Chondrocyte (in vitro differentiated cells): ENCODE data around the gene IFNLR1. TPM values are rescaled to one million over a fixed set of nuclear protein-coding genes. Genes with fewer than 3 reads are reported as not detected.

Source experiments
- DNase-seq: peaks from one replicate; pipeline ENCODE4 v3.0.0; 2021; ENCODE audit warnings: mixed read lengths, low spot score
- H3K27ac Mint-ChIP-seq: one replicate; pipeline ENCODE4 v1.8.0; 2021; ENCODE audit warnings: mild to moderate bottlenecking, moderate library complexity, mixed read lengths; ENCODE audit not compliant: unreplicated experiment
- H3K27me3 Mint-ChIP-seq: 2 replicates; pipeline ENCODE4 v1.8.0; 2021; ENCODE audit warnings: low read depth, mixed read lengths
- H3K36me3 Mint-ChIP-seq: 2 replicates; pipeline ENCODE4 v1.8.0; 2021; ENCODE audit warnings: low read depth, mixed read lengths
- H3K4me1 Mint-ChIP-seq: 2 replicates; pipeline ENCODE4 v1.8.0; 2021; ENCODE audit warnings: low read depth, mild to moderate bottlenecking, mixed read lengths
- H3K4me3 Mint-ChIP-seq: one replicate; pipeline ENCODE4 v1.8.0; 2021; ENCODE audit warnings: mild to moderate bottlenecking, moderate library complexity, mixed read lengths; ENCODE audit not compliant: unreplicated experiment
- H3K9me3 Mint-ChIP-seq: 2 replicates; pipeline ENCODE4 v1.8.0; 2021; ENCODE audit warnings: low read depth, mixed read lengths
- total RNA-seq: library from RNA; stranded (reverse); gene quantifications from 3 replicates; pipeline ENCODE4 v1.2.1, GENCODE V29; 2021
- TF ChIP-seq, protein P1 (sequence below): fragments of 200-600 bp; sonication (generic); IDR thresholded peaks from 2 replicates; pipeline ENCODE4 v1.5.0; 2021; ENCODE audit warnings: antibody characterized with exemption, mild to moderate bottlenecking, moderate library complexity

IFNLR1 gene
- total RNA-seq, 1 donor from 2014 or later, result 0.12 TPM

DNA sequence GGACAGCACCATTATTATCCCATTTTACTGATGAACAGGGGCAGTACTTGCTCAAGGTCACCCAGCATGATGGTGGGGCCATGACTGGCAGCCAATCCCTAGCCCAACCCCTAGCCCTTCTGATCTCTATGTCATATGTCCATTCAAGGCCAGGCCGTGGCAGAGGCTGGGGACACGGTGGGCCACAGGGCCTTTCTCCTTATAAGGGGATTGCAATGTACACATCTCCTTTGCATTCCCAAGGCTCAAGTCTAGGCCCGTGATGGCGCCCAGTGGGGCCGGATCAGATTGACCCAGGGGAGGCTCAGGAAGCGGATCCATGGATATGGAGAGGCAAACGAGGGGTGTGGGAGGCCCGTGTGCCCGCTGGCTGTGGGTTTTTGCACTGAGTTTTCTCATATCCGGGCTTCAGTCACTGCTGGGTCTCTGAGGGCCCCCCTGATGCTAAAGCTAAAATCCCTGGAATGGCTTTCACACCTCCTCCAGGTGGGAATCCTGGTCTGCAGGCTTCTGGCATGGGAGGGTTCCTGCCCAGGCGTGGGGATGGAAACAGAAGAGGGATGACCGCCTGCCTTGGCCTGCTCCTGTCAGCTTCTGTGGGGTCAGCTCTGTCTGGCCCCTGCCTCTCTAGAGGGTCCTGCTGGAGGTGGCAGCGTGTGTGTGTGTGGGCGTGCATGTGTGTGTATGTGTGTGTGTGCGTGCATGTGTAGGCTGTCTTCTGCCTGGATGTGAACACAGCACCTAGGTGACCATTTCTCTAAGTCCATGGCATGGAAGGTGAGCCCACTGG lies 77.2 kb downstream of the IFNLR1 start:
- TF ChIP-seq, protein P1, sequence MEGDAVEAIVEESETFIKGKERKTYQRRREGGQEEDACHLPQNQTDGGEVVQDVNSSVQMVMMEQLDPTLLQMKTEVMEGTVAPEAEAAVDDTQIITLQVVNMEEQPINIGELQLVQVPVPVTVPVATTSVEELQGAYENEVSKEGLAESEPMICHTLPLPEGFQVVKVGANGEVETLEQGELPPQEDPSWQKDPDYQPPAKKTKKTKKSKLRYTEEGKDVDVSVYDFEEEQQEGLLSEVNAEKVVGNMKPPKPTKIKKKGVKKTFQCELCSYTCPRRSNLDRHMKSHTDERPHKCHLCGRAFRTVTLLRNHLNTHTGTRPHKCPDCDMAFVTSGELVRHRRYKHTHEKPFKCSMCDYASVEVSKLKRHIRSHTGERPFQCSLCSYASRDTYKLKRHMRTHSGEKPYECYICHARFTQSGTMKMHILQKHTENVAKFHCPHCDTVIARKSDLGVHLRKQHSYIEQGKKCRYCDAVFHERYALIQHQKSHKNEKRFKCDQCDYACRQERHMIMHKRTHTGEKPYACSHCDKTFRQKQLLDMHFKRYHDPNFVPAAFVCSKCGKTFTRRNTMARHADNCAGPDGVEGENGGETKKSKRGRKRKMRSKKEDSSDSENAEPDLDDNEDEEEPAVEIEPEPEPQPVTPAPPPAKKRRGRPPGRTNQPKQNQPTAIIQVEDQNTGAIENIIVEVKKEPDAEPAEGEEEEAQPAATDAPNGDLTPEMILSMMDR, result no peak
- Mint-ChIP-seq H3K4me1 (peaks cover 46% of the 10 kb centered on the region), H3K27ac (no peak overlapping the region), H3K9me3 (no peaks in the 10 kb centered on the region), H3K36me3 (no peaks in the 10 kb centered on the region), H3K27me3 (no peaks in the 10 kb centered on the region), H3K4me3 (no peak overlapping the region)
- no peak for DNase-seq

DNA sequence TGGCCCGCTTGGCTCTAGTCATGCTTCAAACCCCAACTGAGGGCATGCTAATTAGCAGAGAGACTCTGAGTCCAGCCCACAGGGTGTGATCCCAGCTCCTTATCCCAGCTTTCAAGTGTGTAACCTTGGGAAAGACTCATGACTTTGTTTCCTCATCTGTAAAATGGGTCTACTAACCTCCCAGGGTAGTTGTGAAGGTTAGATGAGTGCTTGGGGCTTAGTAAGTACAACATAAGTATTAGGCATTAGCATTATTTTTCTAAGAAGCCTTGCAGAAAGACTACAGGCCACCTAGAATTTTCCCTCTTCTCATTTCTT lies 78.0 kb downstream of the IFNLR1 start:
- no peak for DNase-seq
- peak overlapping the region; percentile 92 for H3K27ac Mint-ChIP-seq
- H3K36me3 Mint-ChIP-seq, result no peaks in the 10 kb centered on the region
- TF ChIP-seq, protein P1, result no peak
- no peaks in the 10 kb centered on the region for H3K9me3 Mint-ChIP-seq
- H3K4me1 Mint-ChIP-seq, result peaks cover 46% of the 10 kb centered on the region
- no peak overlapping the region for H3K4me3 Mint-ChIP-seq
- H3K27me3 Mint-ChIP-seq, result no peaks in the 10 kb centered on the region

DNA sequence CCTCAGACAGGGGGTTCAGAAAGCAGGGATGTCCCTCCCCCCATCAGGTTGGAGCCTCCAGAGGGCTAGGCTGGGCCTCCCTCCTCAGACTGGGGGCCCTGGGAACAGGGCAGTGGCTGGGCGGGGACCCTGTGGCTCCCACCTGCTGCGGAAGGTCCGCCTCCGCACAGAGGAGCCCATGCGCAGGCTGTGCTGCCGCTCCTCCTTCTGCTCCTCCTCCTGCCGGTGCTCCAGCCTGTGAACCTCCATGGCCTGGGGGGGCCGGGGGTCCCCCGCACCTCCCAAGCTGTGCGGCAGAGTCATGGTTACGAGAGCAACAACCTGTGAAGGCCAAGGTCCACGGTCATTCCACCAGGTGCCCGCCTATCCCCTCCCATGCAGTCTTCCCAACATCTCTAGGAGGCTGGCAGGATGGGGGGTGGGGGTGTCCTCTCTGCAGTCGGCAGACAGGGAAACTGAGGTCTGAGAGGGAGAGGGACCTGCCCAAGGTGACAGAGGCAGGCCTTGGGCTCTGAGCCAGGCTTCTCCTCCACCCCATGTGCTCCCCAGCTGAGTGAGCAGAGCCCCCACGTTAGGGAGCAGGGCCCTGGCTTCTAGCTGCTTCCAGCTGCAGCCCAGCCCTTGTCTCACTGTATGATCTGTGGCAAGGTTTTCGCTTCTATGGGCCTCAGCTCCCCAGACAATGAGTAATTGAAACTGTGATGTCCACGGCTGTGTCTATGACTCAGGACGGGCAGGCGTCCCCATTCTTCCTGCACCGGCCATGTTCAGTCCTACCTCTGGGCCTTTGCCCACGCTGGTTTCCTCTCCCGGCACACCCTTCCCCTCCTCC lies 78.5 kb downstream of the IFNLR1 start:
- no peak overlapping the region for H3K4me3 Mint-ChIP-seq
- DNase-seq, result no peak
- H3K27me3 Mint-ChIP-seq, result no peaks in the 10 kb centered on the region
- peaks cover 47% of the 10 kb centered on the region for H3K4me1 Mint-ChIP-seq
- H3K27ac Mint-ChIP-seq, result peak overlapping the region; percentile 92
- TF ChIP-seq, protein P1, result no peak
- no peaks in the 10 kb centered on the region for H3K9me3 Mint-ChIP-seq
- H3K36me3 Mint-ChIP-seq, result no peaks in the 10 kb centered on the region

DNA sequence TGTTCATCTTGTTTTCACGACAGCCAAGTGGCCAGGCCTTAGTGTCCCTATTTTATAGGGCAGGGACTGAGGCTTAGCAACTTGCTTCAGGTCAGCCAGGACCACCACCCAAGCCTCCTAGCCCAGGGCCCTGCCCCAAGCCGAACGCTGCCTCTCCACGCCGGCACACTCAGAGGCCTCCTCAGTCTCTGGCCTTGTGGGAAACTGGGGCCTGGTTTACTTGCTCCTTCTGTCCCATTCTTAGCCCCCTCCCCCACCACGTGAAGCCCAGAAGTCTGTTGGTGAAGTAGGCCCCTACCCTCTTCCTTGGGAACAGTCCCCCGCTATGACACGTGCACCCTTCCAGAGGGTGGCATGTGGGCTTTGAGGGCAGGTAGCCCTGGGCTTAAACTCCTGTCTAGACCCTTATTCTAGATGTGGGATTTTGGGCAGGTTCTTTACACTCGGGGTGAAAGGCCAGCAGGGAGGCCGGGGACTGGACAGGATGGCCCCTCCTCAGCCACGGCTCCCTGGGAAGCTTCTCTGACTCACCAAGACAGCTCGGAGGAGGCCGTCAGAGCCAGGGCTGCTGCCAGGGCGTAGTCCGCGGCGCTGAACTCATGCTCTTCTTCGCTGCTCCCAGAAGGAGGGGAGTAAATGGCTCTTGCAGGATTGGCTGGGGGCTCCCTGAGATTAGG lies 79.5 kb downstream of the IFNLR1 start:
- TF ChIP-seq, protein P1, result no peak
- Mint-ChIP-seq H3K4me3 (no peak overlapping the region), H3K27ac (peak overlapping the region; percentile 86), H3K9me3 (no peaks in the 10 kb centered on the region), H3K27me3 (no peaks in the 10 kb centered on the region), H3K4me1 (peaks cover 50% of the 10 kb centered on the region), H3K36me3 (no peaks in the 10 kb centered on the region)
- DNase-seq, result no peak
